Hindlimb muscle (tissue), 1 donor: ENCODE results near the gene MAP3K20. TPM values are rescaled to one million over a fixed set of nuclear protein-coding genes. Genes with fewer than 3 reads are reported as not detected.
A peak's percentile ranks its signal among the peaks of the same experiment; 100 is the strongest.
"Not testable (repeated sequence)": the region's sequence is repeated elsewhere in the genome, so short reads cannot be mapped to it uniquely, and the experiment has no call there.

Experiments used
- DNase-seq: peaks from one replicate; pipeline ENCODE4 v3.0.0-alpha.2; 2013
- polyA plus RNA-seq: library from polyadenylated mRNA; unstranded; fragments of 120-200 nt; gene quantifications from one replicate; pipeline ENCODE4 v1.2.1, GENCODE V29; 2013; ENCODE audit not compliant: insufficient read length

The MAP3K20 gene
- polyA plus RNA-seq, 1 donor: 79.1 TPM

DNA sequence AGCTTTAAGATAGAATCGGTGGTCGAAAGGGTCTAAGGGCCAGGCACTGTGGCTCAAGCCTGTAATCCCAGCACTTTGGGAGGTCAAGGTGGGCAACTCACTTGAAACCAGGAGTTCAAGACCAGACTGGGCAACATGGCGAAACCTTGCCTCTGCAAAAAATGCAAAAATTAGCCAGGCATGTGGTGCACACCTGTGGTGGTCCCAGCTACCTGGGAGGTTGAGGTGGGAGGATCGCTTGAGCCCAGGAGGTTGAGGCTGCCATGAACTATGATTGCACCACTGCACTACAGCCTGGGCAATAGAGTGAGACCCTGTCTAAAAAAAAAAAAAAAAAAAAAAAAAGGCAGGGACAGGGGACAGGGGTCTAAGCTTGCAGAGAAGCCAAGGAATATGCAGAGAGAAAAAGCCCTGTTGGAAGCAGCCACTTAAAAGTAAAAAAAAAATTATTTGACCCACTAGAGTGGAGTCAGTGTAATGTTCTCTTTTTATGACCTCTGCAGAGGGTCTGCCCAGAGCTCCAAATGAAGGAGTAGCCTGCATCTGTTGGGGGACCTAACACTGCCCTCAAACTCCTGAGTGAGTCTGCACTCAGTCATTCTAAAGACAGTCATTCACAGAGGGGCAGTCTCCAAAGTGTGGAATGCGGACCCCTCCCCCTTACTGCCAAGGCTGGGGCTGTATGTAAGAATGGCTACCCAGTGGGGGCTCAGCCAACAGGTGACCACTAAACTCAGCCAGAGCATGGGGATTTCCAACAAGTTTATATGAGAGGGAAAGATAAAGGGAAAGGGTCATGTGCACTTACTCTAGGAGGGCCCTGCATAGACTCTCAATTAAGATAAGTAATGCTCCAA, 160.5 kb downstream of the MAP3K20 start:
- DNase-seq: no peak

DNA sequence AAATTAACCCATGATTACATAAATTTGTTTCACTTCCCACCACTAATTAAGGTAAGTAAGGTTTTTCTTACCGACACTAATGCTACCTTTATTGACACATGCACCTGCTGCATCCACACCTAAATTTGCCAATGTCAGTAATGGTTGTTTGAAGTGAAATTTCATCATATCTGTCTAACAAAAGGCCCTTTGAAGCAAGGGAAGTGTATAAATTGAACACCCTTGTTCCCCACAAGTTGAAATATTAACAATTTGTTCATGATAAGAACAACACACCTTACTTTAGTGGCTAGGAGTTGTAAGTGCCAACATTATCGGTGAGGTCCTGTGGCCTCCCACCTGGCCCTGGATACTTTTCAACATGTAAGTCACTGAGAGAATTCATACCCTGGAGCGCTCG, 162.7 kb downstream of the MAP3K20 start:
- DNase-seq: no peak

DNA sequence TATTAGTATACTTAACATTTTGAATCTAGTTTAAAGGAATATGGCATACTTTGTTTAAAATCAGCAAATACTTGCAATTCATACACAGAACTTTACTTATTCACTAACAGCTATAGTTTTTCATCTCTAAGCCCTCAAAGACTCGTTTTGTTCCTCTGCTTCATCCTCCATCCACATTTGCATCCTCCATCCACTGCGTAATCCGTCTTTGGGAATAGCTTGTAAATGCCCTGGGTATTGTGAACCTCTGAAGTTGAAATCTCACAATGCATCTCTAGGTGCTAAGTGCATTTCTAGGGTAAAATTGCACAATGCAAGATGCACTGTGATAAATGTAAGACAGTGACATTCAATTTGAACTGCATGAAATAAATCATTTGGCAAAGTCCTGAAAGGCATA, 163.2 kb downstream of the MAP3K20 start:
- no peak for DNase-seq

DNA sequence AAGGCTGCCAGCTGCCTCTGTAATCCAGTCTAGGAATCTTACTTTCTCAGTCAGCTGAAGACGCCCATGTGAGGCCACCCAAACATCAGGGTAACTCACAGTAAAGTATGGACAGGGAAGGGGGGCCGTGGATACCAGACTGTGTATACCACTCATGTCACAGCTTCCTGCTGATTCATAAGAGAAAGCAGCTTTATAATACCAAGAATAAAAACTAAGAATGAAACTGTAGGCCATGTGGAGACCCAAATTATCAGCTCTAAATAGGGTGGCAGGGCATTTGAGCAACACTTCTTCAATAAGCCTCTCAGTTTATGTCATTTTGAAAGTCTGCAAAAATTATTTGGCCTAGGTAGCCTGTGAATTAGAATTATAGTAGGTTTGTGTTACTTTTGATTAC, 164.0 kb downstream of the MAP3K20 start:
- DNase-seq: no peak

DNA sequence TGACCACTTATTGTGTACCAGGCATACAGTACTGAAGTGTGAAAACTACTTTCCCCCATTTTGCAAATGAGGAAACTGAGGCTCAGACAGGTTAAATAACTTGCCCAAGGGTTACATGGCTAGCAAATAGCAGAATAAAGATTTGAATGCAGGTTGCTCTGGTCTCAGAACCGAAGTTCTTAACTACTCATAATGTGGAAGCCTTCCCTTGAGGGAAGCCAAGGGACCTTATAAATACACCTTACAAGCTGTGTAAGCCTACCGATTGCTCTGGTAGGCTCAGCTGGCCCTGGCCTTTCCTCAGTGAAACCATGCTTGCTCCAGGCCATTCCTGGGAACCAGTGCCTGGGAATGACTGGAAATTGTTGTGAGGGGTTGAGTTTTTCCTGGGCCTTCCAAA, 164.4 kb downstream of the MAP3K20 start:
- DNase-seq: no peak

DNA sequence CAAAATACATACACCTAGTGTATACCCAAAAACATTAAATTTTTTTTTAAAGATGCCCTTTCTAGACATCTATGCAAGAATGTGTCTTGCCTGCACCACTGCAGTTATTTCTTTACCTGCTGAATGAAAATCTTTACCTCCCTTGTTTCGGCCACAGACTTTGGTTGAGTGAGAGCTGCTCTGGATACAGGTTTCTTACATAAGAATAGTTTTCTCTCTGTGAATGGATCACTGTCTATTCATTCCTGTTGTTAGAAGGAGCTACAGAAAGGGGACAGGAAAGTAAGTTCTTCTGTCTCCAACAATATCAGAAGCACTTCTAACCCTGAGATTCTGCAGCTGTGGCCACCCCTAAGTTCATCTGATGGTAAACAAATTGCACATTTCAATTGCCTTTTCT, 166.0 kb downstream of the MAP3K20 start:
- DNase-seq: no peak

DNA sequence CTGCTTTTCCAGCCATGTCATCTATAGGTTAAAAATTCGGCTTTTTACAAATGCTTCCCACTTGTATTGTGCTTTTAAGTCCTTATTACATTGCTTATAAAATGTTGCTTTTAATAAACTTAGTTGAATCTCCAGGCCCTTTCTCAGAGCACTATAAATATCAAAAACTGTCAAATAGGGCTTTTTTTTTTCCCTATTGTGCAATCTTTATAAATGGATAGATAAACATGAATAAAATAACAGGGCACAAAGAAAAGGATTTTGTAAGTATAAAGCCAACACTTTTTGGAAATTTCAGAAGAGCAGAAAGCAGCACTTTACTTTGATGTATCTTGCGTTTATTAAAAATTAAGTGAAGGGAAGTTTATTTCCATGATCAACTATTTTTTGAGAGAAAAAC, 171.5 kb downstream of the MAP3K20 start:
- DNase-seq: no peak

DNA sequence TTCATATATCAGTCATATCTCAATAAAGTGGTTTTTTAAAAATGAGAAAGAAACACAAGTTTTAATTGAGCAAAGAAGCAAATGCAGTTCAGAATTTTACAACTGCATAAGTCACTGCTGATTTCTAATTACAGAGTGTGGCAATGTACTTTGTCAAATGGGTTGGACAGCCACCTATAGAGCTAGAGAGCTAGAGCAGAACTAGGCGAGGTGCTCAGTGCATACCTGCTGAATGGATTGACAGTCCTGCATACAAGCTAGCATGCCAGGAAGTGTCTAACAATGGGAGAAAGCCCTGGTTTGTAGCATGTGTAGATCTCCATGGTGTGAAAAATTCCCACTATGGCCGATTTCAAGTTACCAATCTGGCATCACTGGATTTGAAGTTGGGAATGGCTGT, 172.7 kb downstream of the MAP3K20 start:
- DNase-seq: no peak

DNA sequence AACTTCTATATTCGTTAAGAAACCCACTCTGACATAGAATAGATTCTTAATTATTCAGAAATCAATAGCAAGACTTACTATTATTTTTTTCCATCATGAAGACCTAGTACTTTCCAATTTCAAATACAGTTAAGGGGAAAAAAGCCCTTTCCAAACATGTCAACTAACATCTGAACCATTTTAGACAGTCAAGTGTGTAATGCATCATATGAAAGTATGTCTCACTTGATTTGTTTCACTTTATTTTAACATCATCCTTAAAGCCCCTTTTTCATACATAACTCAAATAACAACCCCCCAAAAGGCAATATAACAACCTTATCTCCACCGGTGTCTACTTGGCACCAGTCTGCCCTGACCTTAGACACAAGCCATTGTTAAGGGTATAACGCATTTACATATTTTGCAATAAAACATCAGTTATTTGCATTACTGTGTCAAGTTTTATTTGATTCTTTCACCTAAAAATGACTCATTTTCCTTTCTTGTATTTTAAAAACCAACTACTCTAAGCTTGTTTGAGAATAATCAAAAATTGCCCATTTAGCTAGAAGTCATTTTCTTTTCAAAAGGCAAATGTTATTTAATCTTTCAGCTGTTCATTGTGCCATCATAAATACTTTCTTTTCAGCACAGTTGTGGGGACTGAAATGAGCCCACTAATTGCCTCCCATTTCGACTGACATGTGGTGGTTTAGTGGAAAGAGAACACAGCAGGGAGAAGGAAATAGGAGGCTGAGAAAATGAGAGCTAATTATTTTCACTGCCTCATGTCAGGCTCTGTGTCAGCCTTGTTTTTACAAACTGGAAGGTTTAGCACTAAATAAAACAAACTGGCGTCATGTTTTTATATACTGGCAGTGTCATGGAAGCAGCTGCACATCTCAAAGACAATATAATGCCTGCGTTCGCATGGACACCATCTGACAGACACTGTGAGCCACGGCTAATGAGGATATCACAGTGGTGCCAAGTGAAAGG, 174.3 kb downstream of the MAP3K20 start:
- DNase-seq: no peak

DNA sequence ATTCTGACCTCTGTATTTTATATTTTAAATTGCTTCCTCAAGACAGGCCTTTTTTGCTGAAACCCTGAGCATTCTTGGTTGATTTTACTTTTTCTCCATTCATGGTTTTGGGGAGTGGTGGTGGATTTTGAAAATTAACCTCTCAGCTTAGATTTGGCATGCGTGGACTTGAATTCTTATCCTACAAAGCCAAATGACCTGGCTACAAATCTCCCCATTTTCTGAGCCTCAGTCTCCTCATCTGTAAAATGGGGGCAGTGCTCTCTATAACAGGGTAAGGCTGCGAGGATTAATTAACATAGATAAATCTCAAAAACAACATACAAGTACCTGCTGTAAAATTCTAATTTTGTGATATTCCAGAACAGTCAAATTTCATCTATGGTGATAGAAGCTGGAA, 175.6 kb downstream of the MAP3K20 start:
- DNase-seq: no peak

DNA sequence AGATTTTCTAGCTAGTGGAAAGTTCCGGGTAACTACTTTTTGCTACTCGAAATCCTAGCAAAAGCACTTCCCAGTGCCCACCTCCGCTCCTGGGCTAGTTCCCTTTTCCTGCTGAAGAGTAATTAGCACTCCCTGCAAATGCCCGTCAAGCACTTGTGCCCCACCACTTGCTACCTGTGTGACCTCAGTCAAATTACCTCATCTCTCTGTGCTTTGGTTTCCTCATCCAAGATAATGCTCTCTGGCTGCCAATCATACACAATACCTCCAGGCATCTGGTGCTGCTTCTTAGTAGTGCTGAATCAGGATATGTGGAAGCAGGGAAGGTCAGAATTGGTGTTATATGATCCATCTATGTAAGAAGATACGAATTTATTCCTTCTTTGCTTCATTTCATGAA, 176.9 kb downstream of the MAP3K20 start:
- no peak for DNase-seq

DNA sequence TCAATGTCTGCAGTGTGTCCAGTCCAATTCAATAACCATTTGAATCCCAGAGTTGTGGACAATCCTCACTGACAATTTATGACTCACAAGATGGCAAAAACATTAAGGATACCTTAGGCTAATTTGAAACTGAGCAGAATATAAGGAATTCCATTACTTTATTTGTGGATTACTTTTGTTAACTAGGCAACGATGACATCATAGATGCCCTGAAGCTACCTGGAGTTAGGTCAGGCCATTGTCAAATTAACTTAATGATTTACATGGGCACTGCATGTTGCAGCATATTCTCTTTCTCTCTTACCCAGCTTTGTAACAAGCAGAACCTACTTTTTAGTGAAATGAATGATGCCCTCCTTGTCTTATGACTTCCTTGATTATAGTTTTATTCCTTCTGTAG, 179.0 kb downstream of the MAP3K20 start:
- DNase-seq: no peak

DNA sequence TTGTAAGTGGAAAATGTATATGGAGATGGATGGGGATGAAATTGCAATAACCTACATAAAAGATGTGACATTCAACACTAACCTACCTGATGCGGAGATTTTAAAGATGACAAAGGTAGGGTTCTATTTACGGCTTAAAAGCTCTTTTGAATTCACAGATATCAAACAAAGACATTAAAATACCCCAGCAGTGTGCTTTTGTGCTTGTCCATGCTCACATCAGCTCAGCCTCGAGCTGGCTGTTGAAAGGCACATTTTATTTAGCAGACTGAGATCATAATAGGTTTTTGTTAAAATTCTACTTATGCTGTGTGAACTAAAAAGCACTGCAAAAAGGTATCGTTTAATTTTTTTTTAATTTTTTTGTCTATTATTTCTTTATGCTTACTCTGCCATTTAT, 183.1 kb downstream of the MAP3K20 start:
- DNase-seq: no peak

DNA sequence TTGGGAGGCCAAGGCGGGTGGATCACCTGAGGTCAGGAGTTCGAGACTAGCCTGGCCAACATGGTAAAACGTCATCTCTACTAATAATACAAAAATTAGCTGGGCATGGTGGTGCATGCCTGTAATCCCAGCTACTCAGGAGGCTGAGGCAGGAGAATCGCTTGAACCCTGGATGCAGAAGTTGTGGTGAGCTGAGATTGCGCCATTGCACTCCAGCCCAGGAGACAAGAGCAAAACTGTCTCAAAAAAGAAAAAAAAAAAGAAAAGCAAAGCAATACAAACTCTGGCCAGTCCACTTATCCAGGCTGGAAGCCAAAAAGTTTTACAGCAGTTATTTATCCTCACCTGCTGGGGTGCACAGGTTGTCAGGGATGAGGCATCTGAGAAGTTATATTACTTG, 186.7 kb downstream of the MAP3K20 start:
- not testable (repeated sequence) for DNase-seq

DNA sequence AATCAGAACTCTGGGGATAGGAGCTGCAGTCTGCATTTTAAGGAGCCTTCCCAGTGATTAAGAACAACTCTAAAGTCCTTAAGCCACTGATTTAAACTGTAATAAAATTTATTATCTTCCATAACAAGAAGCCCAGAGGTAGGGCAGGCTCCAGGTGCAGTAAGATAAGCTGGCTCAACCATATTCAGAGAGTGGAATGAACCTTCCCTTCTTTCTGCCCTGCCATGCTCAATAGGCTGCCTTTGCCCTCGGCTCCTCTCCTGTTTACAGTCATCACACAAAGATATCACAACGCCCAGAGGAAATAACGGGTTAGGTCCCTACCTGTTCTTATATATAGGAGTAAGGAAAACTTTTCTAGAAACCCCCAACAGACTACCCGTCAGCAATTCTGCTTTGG, 188.5 kb downstream of the MAP3K20 start:
- no peak for DNase-seq

DNA sequence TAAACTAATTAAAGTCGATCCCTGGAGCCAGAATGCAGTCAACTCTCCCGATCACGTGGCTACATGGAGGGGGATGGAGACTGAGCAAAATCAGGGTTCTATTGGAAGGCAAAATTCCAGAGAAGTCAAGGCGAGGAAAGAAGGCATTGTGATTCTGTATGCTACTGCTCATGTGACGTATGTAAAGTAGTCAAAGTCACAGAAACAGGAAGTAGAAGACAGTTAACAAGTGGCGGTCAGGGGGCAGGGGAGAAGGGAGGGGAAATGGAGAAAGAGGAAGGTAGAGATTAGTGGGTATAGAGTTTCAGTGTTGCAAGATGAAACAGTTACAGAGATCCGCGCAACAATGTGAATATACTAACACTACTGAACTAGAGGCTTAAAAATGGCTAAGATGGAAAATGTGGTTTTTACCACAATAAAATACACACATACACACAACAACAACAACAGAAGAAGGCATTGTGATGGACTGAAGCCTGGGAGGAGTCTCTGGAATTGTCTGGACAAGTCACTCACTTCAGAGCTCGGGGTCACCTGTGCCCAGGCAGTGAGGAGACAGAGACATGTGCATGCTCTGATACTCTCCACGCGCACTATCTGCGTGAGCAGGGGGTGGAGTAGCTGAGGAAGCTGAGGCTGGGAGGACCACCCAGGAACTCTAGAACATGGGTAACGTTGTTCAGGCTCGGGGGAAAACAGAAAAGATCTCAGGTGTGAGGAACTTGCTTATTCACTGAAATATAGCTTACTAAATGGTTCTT, 189.1 kb downstream of the MAP3K20 start:
- DNase-seq: peak; percentile 19

DNA sequence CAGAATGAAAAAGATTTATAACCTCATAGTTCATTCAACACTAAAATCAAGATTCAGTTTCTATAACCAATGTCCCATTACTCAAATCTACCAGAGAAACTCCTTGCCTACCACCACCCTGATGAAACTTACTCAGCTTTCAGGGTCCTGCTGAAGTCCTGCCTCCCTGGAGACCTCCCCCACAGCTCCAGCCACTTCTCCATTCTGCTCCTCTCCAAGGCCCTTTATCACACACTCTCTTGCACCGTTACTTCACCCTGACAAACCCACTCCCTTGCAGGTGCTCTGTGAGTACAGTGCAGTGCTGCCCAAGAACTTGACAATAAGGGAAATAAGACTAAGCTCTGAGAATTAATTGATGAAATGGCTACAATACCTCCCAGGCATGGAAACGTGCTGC, 195.5 kb downstream of the MAP3K20 start:
- no peak for DNase-seq

DNA sequence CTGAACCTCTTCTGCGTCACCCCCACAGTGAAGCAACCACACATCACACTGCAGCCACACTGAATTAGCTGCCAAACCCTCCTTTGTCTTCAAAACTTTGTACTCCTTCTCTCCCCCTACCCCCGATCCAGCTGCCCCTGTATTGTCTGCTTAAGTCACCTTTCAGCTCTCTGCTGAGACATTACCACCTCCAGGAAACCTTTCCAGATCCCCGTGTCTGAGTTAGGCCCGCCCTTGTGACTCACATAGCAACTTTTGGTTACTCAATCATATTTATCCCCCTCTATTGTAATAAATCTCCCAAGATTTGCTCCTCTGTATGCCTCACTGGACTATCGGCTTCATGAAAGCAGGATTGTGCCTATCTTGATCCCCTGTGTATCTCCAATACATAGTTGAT, 196.2 kb downstream of the MAP3K20 start:
- DNase-seq: no peak

DNA sequence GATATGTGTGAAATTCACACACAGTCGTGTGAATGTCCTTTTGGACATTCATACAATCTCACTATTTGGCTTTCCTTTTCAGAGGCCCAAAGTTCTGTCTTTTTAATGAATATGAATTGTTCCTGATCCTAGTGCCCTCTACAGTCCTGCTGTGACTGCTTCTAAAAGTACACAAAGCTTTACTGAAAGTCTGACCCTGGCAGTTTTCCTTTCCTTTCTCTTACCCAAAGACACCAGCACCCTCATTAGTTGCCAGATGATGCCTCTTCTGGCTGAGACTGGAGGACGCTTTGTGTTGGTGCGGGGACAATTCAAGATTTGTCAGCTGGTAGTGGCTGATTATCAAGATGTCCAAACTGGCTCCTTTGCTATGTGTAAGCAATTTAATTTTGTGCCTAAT, 197.2 kb downstream of the MAP3K20 start:
- DNase-seq: no peak

DNA sequence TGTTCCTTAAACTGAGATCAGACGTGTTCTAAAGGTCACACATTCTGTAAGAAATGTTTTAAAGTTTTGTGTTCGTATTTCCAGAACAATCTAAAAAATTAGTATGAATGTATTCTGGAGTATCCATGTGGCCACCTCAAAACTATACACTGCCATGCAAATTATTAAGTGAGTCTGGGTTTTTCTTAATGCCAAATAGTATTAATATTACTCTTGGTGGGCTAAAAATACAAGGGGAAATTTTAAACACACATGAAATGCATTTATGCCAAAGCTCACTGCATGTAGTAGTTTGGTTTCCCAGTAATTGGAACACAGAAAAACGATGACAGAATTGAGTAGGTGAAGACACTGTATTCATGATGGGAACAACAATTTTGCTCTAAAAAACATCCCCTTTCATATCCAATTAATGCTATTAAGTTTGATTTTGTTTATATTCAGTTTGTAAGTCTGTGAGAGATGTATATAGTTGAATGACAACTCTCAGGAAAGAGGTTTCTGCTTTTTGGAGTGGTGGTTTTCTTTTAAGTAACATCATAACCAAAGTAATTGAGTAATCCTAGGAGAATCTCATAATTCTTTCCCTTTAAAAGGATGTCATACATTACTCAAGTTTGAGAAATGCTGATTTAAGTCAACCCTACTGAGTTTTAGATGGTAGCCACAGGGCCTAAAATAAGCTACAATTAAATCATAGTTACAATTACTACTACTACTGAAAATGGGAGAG, 203.3 kb downstream of the MAP3K20 start:
- no peak for DNase-seq

DNA sequence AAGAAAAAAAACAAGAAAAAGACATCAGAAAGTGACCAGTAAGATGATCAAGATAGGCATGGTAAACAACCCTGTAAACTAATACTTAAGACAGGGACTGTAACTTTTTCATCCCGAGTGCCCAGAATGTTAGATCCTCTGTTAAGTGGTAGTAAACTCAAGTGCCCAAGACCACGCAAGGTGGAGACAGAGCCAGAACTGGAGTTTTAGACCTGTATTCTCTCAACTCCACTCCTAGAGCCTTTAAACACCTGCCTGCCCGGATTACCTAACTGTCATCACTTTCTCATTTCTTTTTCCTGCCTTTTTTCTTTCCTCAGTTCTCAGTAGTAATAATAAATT, 203.9 kb downstream of the MAP3K20 start:
- no peak for DNase-seq

DNA sequence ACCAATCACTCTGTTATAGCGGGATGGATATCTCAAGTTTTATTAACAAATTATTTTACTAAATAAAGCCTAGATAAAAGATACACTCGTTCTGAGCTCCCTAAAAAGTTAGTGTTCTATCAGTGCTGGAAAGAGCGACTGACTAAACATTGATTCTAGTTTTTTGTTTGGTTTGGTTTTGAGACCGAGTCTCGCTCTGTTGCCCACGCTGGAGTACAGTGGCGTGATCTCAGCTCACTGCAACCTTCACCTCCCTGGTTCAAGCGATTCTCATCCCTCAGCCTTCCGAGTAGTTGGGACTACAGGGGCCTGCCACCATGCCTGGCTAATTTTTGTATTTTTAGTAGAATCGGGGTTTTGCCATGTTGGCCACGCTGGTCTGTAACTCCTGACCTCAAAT, 205.2 kb downstream of the MAP3K20 start:
- no peak for DNase-seq
